ENCODE data around the gene SIGLEC5.

- TF ChIP-seq, protein P1, sequence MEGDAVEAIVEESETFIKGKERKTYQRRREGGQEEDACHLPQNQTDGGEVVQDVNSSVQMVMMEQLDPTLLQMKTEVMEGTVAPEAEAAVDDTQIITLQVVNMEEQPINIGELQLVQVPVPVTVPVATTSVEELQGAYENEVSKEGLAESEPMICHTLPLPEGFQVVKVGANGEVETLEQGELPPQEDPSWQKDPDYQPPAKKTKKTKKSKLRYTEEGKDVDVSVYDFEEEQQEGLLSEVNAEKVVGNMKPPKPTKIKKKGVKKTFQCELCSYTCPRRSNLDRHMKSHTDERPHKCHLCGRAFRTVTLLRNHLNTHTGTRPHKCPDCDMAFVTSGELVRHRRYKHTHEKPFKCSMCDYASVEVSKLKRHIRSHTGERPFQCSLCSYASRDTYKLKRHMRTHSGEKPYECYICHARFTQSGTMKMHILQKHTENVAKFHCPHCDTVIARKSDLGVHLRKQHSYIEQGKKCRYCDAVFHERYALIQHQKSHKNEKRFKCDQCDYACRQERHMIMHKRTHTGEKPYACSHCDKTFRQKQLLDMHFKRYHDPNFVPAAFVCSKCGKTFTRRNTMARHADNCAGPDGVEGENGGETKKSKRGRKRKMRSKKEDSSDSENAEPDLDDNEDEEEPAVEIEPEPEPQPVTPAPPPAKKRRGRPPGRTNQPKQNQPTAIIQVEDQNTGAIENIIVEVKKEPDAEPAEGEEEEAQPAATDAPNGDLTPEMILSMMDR (IDR thresholded peaks at IDR 0.05), result peak; percentile 68
- no peak for TF ChIP-seq TCF12 (IDR thresholded peaks at IDR 0.05)
- no peak for TF ChIP-seq NFIC (IDR thresholded peaks at IDR 0.05; ENCODE audit: borderline replicate concordance)
- TF ChIP-seq FOSL2 (IDR thresholded peaks at IDR 0.05; ENCODE audit: borderline replicate concordance, low read depth), result no peak
These were observed 22.2 kb downstream of the SIGLEC5 start for GRCh38 chr19:51607920-51608562.
